GM12874 (cell line): ENCODE measurements around the gene FASTKD2.

ENCODE experiments used
- CTCF ChIP-seq: IDR thresholded peaks from 2 replicates; pipeline ENCODE4 v1.5.1; 2011; ENCODE audit warnings: low read depth, mild to moderate bottlenecking, control low read depth, low read length, moderate library complexity; ENCODE audit not compliant: insufficient read depth

The FASTKD2 gene

DNA sequence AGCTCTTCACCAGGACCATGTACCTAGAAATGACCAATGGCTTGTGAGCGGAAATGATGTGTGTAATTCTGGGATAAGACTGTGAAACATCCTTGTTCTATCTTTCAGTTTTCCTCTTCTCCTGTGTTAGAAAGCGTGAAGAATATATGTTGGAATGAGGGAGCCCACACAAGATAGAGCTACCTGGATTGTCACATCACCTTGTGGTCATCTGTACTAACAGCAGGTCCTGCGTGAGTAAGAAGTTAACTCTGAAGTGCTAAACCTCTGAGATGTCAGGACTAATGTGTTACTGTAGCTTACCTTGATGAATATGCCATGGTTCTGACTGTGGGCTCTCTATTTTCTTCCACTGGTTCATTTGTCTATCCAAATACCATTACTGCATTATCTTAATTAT, 75.6 kb downstream of the FASTKD2 start:
- TF ChIP-seq CTCF = no peak
